ENCODE results near the gene KIAA1671.

Gene KIAA1671

DNA sequence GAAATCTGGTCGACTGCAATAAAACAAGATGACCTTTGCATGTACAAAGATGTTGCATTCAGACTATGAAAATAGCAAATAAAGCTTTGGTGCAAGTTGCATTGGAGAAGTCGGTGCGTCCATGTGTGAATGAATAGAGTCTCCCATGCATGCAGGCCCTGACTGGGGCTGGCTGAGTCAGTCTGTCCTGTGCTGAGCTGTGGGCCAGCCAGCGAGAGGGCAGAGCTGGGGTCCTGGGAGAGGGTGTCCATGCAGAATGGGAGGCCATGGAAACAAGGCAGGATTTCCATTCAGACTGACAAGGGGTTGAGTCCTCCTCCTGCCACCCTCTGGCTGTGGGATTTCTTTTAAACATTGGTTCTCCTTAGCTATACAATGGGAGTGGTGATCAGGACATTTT lies 244.8 kb downstream of the KIAA1671 start:
- no peaks in the 10 kb centered on the region for H3K9me3 ChIP-seq (ENCODE audit: low read length)
- no peak overlapping the region for H3K27ac ChIP-seq (ENCODE audit: low read depth, low read length, poor library complexity, severe bottlenecking)
- H4K20me1 ChIP-seq (ENCODE audit: insufficient read depth, low read length), result no peaks in the 10 kb centered on the region
- H3K79me2 ChIP-seq (ENCODE audit: insufficient read depth, low read length), result no peaks in the 10 kb centered on the region
- no peak overlapping the region for H3K9ac ChIP-seq (ENCODE audit: low read length)
- no peaks in the 10 kb centered on the region for H3K27me3 ChIP-seq (ENCODE audit: insufficient read depth, low read length)
- H2AFZ ChIP-seq (ENCODE audit: low read length), result no peak overlapping the region
- H3F3A ChIP-seq (ENCODE audit: insufficient read depth, low read length), result no peaks in the 10 kb centered on the region
- H3K4me3 ChIP-seq (ENCODE audit: low read depth, low read length, poor library complexity, severe bottlenecking), result no peak overlapping the region
- no peak overlapping the region for H3K4me2 ChIP-seq (ENCODE audit: low read length)
- no peaks in the 10 kb centered on the region for H3K4me1 ChIP-seq (ENCODE audit: insufficient read depth, low read length, severe bottlenecking)
- H3K9me2 ChIP-seq (ENCODE audit: low read depth, low read length), result no peaks in the 10 kb centered on the region
- no peaks in the 10 kb centered on the region for H3K36me3 ChIP-seq (ENCODE audit: insufficient read depth, low read length)
- TF ChIP-seq, protein P1, sequence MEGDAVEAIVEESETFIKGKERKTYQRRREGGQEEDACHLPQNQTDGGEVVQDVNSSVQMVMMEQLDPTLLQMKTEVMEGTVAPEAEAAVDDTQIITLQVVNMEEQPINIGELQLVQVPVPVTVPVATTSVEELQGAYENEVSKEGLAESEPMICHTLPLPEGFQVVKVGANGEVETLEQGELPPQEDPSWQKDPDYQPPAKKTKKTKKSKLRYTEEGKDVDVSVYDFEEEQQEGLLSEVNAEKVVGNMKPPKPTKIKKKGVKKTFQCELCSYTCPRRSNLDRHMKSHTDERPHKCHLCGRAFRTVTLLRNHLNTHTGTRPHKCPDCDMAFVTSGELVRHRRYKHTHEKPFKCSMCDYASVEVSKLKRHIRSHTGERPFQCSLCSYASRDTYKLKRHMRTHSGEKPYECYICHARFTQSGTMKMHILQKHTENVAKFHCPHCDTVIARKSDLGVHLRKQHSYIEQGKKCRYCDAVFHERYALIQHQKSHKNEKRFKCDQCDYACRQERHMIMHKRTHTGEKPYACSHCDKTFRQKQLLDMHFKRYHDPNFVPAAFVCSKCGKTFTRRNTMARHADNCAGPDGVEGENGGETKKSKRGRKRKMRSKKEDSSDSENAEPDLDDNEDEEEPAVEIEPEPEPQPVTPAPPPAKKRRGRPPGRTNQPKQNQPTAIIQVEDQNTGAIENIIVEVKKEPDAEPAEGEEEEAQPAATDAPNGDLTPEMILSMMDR (IDR thresholded peaks at IDR 0.05; ENCODE audit: low read length), result no peak
- TF ChIP-seq EZH2 (IDR thresholded peaks at IDR 0.05; ENCODE audit: borderline replicate concordance, low read length), result no peak

DNA sequence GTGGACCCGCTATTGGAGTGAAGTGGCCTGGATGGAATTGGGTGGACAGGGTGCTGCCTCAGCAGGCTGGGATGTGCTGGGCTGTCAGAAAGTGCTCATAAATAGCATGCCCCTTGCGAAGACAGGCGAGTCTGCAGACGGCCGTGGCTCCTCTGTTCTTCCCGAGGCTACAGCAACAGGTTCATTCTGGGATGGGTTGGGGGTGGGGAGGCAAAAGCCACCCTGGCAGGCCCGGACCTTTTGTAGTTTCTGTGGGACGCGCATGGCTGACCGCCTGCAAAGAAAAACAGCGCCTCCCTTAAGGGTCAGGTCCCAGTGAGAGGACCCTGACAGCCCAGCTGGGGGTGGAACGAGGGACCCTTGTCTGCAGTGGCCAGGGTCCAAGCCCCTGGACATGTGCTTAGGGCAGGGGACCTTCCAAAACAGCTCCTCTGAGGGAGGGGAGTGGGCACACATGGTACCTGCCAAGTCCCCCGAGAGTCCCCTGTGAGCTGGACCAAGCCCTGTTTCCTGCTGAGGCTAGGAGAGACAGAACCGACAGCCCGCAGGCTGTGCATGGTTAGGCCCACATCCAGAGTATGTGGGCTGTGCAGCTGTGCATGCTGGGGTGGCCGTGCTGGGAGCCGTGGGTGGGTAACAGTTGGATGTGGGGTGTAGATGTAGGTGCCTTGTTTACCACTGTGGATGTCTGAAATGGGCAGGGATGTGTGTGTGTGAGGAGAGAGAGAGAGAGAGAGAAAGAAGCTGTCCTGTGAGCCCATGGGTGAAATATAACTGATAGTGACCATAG lies 247.4 kb downstream of the KIAA1671 start, which contains the start of gene CRYBB3:
CRYBB3 (plus strand) TSS at position 128 of the 790 bp plus-strand sequence. CDS start 1,539 bp downstream, outside the sequence.
- Histone ChIP-seq H3K4me2 (ENCODE audit: low read length) (no peak within 1 kb of the TSS), H3K4me3 (ENCODE audit: low read depth, low read length, poor library complexity, severe bottlenecking) (no peak within 1 kb of the TSS), H3K9ac (ENCODE audit: low read length) (no peak within 1 kb of the TSS), H4K20me1 (ENCODE audit: insufficient read depth, low read length) (no peaks in the 10 kb centered on the region), H3K9me3 (ENCODE audit: low read length) (no peaks in the 10 kb centered on the region), H3K27ac (ENCODE audit: low read depth, low read length, poor library complexity, severe bottlenecking) (no peak within 1 kb of the TSS), H3K4me1 (ENCODE audit: insufficient read depth, low read length, severe bottlenecking) (no peaks in the 10 kb centered on the region), H3F3A (ENCODE audit: insufficient read depth, low read length) (no peaks in the 10 kb centered on the region), H2AFZ (ENCODE audit: low read length) (no peak within 1 kb of the TSS), H3K36me3 (ENCODE audit: insufficient read depth, low read length) (no peaks in the 10 kb centered on the region), H3K79me2 (ENCODE audit: insufficient read depth, low read length) (no peaks in the 10 kb centered on the region), H3K27me3 (ENCODE audit: insufficient read depth, low read length) (no peaks in the 10 kb centered on the region), H3K9me2 (ENCODE audit: low read depth, low read length) (no peaks in the 10 kb centered on the region)
- no peak for TF ChIP-seq EZH2 (IDR thresholded peaks at IDR 0.05; ENCODE audit: borderline replicate concordance, low read length)
- TF ChIP-seq, protein P1 (IDR thresholded peaks at IDR 0.05; ENCODE audit: low read length), result no peak

DNA sequence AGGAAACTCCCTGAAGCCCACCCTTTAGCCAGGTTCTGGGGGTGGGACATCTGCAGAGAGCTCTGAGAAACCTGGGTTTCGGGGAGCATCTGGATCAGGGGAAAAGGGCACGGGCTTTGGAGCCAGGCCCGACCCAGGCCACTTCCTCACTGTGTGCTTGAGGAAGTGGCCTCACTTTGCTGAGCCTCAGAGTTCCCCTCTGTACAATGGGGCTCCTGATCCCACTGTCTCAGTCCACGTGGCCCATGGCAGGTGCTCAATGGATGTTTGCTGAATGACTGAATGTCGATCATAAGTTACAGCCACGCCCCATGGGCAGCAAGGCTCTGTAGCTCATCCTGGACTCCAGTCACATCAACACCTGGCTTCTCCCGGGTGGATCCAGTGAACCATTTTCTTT lies 248.5 kb downstream of the KIAA1671 start:
- TF ChIP-seq EZH2 (IDR thresholded peaks at IDR 0.05; ENCODE audit: borderline replicate concordance, low read length), result no peak
- TF ChIP-seq, protein P1 (IDR thresholded peaks at IDR 0.05; ENCODE audit: low read length), result no peak

More for the DNA sequence above, 248.5 kb downstream of the KIAA1671 start:
- Histone ChIP-seq H3K27me3 (ENCODE audit: insufficient read depth, low read length) (no peaks in the 10 kb centered on the region), H3K36me3 (ENCODE audit: insufficient read depth, low read length) (no peaks in the 10 kb centered on the region), H3K9me3 (ENCODE audit: low read length) (no peaks in the 10 kb centered on the region), H3K9me2 (ENCODE audit: low read depth, low read length) (no peaks in the 10 kb centered on the region), H3K79me2 (ENCODE audit: insufficient read depth, low read length) (no peaks in the 10 kb centered on the region), H3K4me1 (ENCODE audit: insufficient read depth, low read length, severe bottlenecking) (no peaks in the 10 kb centered on the region), H3K9ac (ENCODE audit: low read length) (no peak overlapping the region), H3K4me3 (ENCODE audit: low read depth, low read length, poor library complexity, severe bottlenecking) (no peak overlapping the region), H3F3A (ENCODE audit: insufficient read depth, low read length) (no peaks in the 10 kb centered on the region), H3K4me2 (ENCODE audit: low read length) (no peak overlapping the region), H3K27ac (ENCODE audit: low read depth, low read length, poor library complexity, severe bottlenecking) (no peak overlapping the region), H4K20me1 (ENCODE audit: insufficient read depth, low read length) (no peaks in the 10 kb centered on the region), H2AFZ (ENCODE audit: low read length) (no peak overlapping the region)
